Nephron progenitor cell (in vitro differentiated cells): ENCODE results near the gene CRISPLD2.

ENCODE experiments used
- DNase-seq: peaks from one replicate; pipeline ENCODE4 v3.0.0; 2021
- H3K27ac Mint-ChIP-seq: 2 replicates; pipeline ENCODE4 v1.8.0; 2021; ENCODE audit warnings: mild to moderate bottlenecking, moderate library complexity, mixed read lengths
- H3K27me3 Mint-ChIP-seq: 2 replicates; pipeline ENCODE4 v1.8.0; 2021; ENCODE audit warnings: mild to moderate bottlenecking, low read depth, mixed read lengths; ENCODE audit not compliant: poor library complexity
- H3K36me3 Mint-ChIP-seq: 2 replicates; pipeline ENCODE4 v1.8.0; 2021; ENCODE audit warnings: low read depth, mixed read lengths
- H3K4me1 Mint-ChIP-seq: 2 replicates; pipeline ENCODE4 v1.8.0; 2021; ENCODE audit warnings: mixed read lengths
- H3K4me3 Mint-ChIP-seq: 2 replicates; pipeline ENCODE4 v1.8.0; 2021; ENCODE audit warnings: mild to moderate bottlenecking, moderate library complexity, mixed read lengths
- H3K9me3 Mint-ChIP-seq: 2 replicates; pipeline ENCODE4 v1.8.0; 2021; ENCODE audit warnings: mild to moderate bottlenecking, moderate library complexity, mixed read lengths
- CTCF ChIP-seq: fragments of 200-600 bp; sonication (generic); IDR thresholded peaks from 2 replicates; pipeline ENCODE4 v1.5.0; 2021; ENCODE audit warnings: antibody characterized with exemption

The CRISPLD2 gene

DNA sequence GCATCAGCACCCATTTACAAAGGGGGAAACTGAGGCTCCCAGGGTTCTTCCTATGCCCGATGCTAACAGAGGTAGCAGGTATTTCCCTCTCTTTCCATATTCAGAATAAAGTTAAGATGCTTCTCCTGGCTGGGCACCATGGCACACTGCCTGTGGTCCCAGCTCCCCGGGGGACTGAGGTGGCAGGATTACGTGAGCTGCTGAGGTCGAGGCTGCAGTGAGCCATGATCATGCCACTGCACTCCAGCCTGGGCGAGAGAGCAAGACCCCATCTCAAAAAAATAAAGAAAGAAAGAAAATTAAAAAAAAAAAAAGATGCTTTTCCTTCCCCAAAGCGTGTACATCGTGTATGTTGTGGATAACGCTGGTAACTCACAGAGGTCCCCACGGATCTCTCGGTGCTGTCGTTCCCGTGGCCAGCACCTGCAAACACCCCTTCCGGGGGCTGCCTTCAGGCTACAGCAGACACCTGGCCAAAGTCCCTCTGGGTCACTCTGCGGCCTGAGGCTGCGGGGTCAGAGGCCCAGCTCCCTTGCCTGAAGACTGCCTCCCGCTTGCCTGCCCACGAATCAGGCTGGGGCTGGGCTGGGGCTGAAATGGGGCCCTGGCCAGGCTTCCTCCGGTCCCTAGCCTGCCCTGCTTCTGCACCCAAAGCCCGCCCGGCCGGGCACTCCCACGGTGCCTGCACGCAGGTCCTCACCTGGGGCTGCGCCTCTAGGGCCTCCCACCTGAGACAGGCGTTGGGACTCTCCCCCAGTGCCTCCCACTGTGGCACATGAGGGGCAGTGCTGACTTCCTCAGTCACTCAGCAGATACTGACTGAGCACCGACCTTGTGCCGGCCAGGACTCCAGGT is 128.4 kb downstream of the CRISPLD2 start:
- H3K36me3 Mint-ChIP-seq: no peaks in the 10 kb centered on the region
- H3K27ac Mint-ChIP-seq: no peak overlapping the region
- peak; percentile 17 for DNase-seq
- no peak for TF ChIP-seq CTCF
- H3K27me3 Mint-ChIP-seq: peaks cover 13% of the 10 kb centered on the region
- H3K4me3 Mint-ChIP-seq: no peak overlapping the region
- H3K9me3 Mint-ChIP-seq: peaks cover 7% of the 10 kb centered on the region
- peaks cover 16% of the 10 kb centered on the region for H3K4me1 Mint-ChIP-seq

DNA sequence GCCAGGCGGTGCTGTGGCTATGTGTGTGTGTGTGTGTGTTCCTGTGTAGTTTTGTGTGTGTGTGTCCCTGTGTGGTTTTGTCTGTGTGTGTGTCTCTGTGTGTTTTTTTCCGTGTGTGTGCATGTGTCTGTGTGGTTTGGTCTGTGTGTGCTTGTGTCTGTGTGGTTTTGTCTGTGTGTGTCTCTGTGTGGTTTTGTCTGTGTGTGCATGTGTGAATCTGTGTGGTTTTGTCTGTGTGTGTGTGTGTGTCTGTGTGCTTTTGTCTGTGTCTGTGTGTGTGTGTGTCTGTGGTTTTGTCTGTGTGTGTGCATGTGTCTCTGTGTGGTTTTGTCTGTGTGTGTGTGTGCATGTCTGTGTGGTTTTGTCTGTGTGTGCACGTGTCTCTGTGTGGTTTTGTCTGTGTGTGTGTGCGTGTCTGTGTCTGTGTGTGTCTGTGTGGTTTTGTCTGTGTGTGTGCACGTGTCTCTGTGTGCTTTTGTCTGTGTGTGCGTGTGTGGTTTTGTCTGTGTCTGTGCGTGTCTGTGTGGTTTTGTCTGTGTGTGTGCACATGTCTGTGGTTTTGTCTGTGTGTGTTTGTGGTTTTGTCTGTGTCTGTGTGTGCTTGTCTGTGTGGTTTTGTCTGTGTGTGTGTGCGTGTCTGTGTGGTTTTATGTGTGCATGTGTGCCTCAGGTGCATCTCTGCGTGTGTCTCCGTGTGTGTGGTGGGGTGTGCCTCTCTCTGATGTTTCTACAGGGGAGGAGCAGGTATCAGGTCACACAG is 129.2 kb downstream of the CRISPLD2 start:
- H3K4me1 Mint-ChIP-seq: peaks cover 23% of the 10 kb centered on the region
- no peak for DNase-seq
- peaks cover 13% of the 10 kb centered on the region for H3K27me3 Mint-ChIP-seq
- H3K9me3 Mint-ChIP-seq: no peaks in the 10 kb centered on the region
- H3K36me3 Mint-ChIP-seq: no peaks in the 10 kb centered on the region
- no peak for TF ChIP-seq CTCF
- H3K4me3 Mint-ChIP-seq: no peak overlapping the region
- no peak overlapping the region for H3K27ac Mint-ChIP-seq

GRCh38 chr16:84949772-84950436 is 130.1 kb downstream of the CRISPLD2 start:
- Mint-ChIP-seq H3K9me3 (no peaks in the 10 kb centered on the region), H3K27me3 (peaks cover 13% of the 10 kb centered on the region), H3K4me1 (peaks cover 23% of the 10 kb centered on the region), H3K27ac (no peak overlapping the region), H3K36me3 (no peaks in the 10 kb centered on the region), H3K4me3 (no peak overlapping the region)
- TF ChIP-seq CTCF: no peak
- DNase-seq: no peak

GRCh38 chr16:84950906-84951305 is 131.1 kb downstream of the CRISPLD2 start:
- TF ChIP-seq CTCF: no peak
- H3K27ac Mint-ChIP-seq: no peak overlapping the region
- H3K4me1 Mint-ChIP-seq: peaks cover 23% of the 10 kb centered on the region
- no peak overlapping the region for H3K4me3 Mint-ChIP-seq
- no peaks in the 10 kb centered on the region for H3K36me3 Mint-ChIP-seq
- H3K9me3 Mint-ChIP-seq: no peaks in the 10 kb centered on the region
- H3K27me3 Mint-ChIP-seq: peaks cover 10% of the 10 kb centered on the region
- peak; percentile 21 for DNase-seq

GRCh38 chr16:84952335-84953189 is 132.8 kb downstream of the CRISPLD2 start:
- Mint-ChIP-seq H3K4me3 (no peak overlapping the region), H3K9me3 (no peaks in the 10 kb centered on the region), H3K27me3 (peaks cover 10% of the 10 kb centered on the region), H3K4me1 (peaks cover 23% of the 10 kb centered on the region), H3K36me3 (no peaks in the 10 kb centered on the region), H3K27ac (peak overlapping the region; percentile 53)
- peak; percentile 90 for TF ChIP-seq CTCF
- peak; percentile 79 for DNase-seq
